Keratinocyte (primary cell): ENCODE data around the gene NAT16. TPM values are rescaled to one million over a fixed set of nuclear protein-coding genes. Genes with fewer than 3 reads are reported as not detected.

ENCODE experiments used
- DNase-seq: peaks from one replicate; pipeline ENCODE4 v3.0.0-alpha.2; 2011; ENCODE audit warnings: low read depth, missing footprints, low spot score
- FAIRE-seq: peaks from 2 replicates; lab custom pipeline; 2011; peaks lifted over from hg19 to GRCh38; lab: Jason Lieb, UNC
- H2AFZ ChIP-seq: 2 replicates; pipeline ENCODE4 v1.6.0; 2012; ENCODE audit warnings: low read length, control low read depth, inconsistent platforms; ENCODE audit not compliant: control insufficient read depth
- H3K27ac ChIP-seq: 2 replicates; pipeline ENCODE4 v1.5.1; 2011; ENCODE audit warnings: low read length; ENCODE audit not compliant: control insufficient read depth, insufficient read depth
- H3K27me3 ChIP-seq: 3 replicates; pipeline ENCODE4 v1.6.0; 2011; ENCODE audit warnings: low read length; ENCODE audit not compliant: control insufficient read depth, insufficient read depth; ENCODE audit errors: extremely low read depth
- H3K36me3 ChIP-seq, 2 experiments: 2 replicates in 1 of 2; 3 replicates in 1 of 2; pipeline ENCODE4 v1.5.1; 2011; ENCODE audit warnings: low read length in 2 of 2, mild to moderate bottlenecking in 1 of 2; ENCODE audit not compliant: control insufficient read depth in 2 of 2, insufficient read depth in 2 of 2; ENCODE audit errors: extremely low read depth in 1 of 2
- H3K4me1 ChIP-seq: 3 replicates; pipeline ENCODE4 v1.5.1; 2011; ENCODE audit warnings: low read length; ENCODE audit not compliant: control insufficient read depth, insufficient read depth; ENCODE audit errors: extremely low read depth
- H3K4me2 ChIP-seq: 3 replicates; pipeline ENCODE4 v1.6.0; 2011; ENCODE audit warnings: low read depth, low read length; ENCODE audit not compliant: control insufficient read depth, insufficient read depth; ENCODE audit errors: extremely low read depth
- H3K4me3 ChIP-seq, 3 experiments: fragments of 200-600 bp in 1 of 3; sonication (generic) in 1 of 3; 2 replicates in 2 of 3; 3 replicates in 1 of 3; pipeline ENCODE4 v1.5.1; 2011 to 2016; ENCODE audit warnings: low read length in 3 of 3, mild to moderate bottlenecking in 3 of 3, control low read depth in 2 of 3, inconsistent platforms in 1 of 3, low read depth in 1 of 3, mixed read lengths in 1 of 3, mixed run types in 1 of 3, moderate library complexity in 1 of 3; ENCODE audit not compliant: control insufficient read depth in 2 of 3, insufficient read depth in 2 of 3; ENCODE audit errors: extremely low read depth in 1 of 3
- H3K79me2 ChIP-seq: 2 replicates; pipeline ENCODE4 v1.6.0; 2012; ENCODE audit warnings: low read length; ENCODE audit not compliant: control insufficient read depth, insufficient read depth
- H3K9ac ChIP-seq: 3 replicates; pipeline ENCODE4 v1.6.0; 2011; ENCODE audit warnings: low read length; ENCODE audit not compliant: control insufficient read depth, insufficient read depth; ENCODE audit errors: extremely low read depth
- H3K9me1 ChIP-seq: 3 replicates; pipeline ENCODE4 v1.6.0; 2011; ENCODE audit warnings: low read length; ENCODE audit not compliant: control insufficient read depth, insufficient read depth; ENCODE audit errors: extremely low read depth
- H3K9me3 ChIP-seq: 2 replicates; pipeline ENCODE4 v1.5.1; 2012; ENCODE audit warnings: low read depth, low read length; ENCODE audit not compliant: control insufficient read depth
- H4K20me1 ChIP-seq: 3 replicates; pipeline ENCODE4 v1.6.0; 2011; ENCODE audit warnings: low read length; ENCODE audit not compliant: control insufficient read depth, insufficient read depth; ENCODE audit errors: extremely low read depth
- CTCF ChIP-seq, 3 experiments: IDR thresholded peaks in 1 of 3; conservative IDR thresholded peaks in 1 of 3; optimal IDR thresholded peaks in 1 of 3; 2 replicates in 2 of 3; 3 replicates in 1 of 3; pipeline versions ENCODE3 to v1.5.1; 2011; ENCODE audit warnings: low read length in 3 of 3, mild to moderate bottlenecking in 3 of 3, moderate library complexity in 2 of 3, control low read depth in 1 of 3, inconsistent platforms in 1 of 3; ENCODE audit not compliant: insufficient read depth in 2 of 3; ENCODE audit errors: extremely low read depth in 1 of 3
- EZH2 ChIP-seq: IDR thresholded peaks from one replicate; pipeline ENCODE4 v1.6.1; 2012; ENCODE audit warnings: inconsistent platforms, mild to moderate bottlenecking, low read length, moderate library complexity
- dilution Hi-C: fragments of 300-500 bp; cut with MboI; formaldehyde crosslinking; loops from one replicate; pipeline ENCODE4 v1.7.0; 2020; ENCODE audit warnings: low sequenced_read_pairs; ENCODE audit not compliant: extremely low pct_ligation_motif_present
- polyA plus RNA-seq, 5 experiments: library from polyadenylated mRNA; depleted of rRNA in 3 of 5; stranded (reverse) in 3 of 5; stranded (forward) in 1 of 5; unstranded in 1 of 5; fragments of >200 nt; gene quantifications; 1 replicate in 1 of 5; 2 replicates in 3 of 5; 3 replicates in 1 of 5; pipeline versions ENCODE4 v1.2.1 to v1.2.3, GENCODE V29; 2011 to 2012; ENCODE audit warnings: missing spikeins in 2 of 5, low read depth in 1 of 5, low replicate concordance in 1 of 5

Gene NAT16
- polyA plus RNA-seq, 1 donor (not counting 4 experiments of a cell fraction or from before 2014, with no cell fraction given), result not detected

- H2AFZ ChIP-seq, result no peak overlapping the region
- no peaks in the 10 kb centered on the region for H3K9me1 ChIP-seq
- dilution Hi-C loops, result no loop called here
- H3K36me3 ChIP-seq, result peaks cover 0 to 4% of the 10 kb centered on the region in 2 experiments
- peaks cover 31% of the 10 kb centered on the region for H3K27me3 ChIP-seq
- no peak for TF ChIP-seq EZH2
- no peak for TF ChIP-seq CTCF (optimal IDR thresholded peaks at IDR 0.05 in 1 of 3, IDR thresholded peaks at IDR 0.05 in 1 of 3, conservative IDR thresholded peaks at IDR 0.05 in 1 of 3; ENCODE audit: extremely low read depth in 1 of 3, insufficient read depth in 2 of 3, low read length in 3 of 3)
- H4K20me1 ChIP-seq, result no peaks in the 10 kb centered on the region
- H3K79me2 ChIP-seq, result no peaks in the 10 kb centered on the region
- DNase-seq (no peak), FAIRE-seq (no peak)
- no peak overlapping the region for H3K27ac ChIP-seq
- no peaks in the 10 kb centered on the region for H3K4me1 ChIP-seq
- no peak overlapping the region for H3K4me2 ChIP-seq
- no peaks in the 10 kb centered on the region for H3K9me3 ChIP-seq
- H3K9ac ChIP-seq, result no peak overlapping the region
- H3K4me3 ChIP-seq, result no peak overlapping the region
These were observed 22.5 kb upstream of the NAT16 start for GRCh38 chr7:101202603-101202918.

GRCh38 chr7:101201695-101202602 is 21.9 kb upstream of the NAT16 start:
- no peak for FAIRE-seq
- peak; percentile 68 for TF ChIP-seq EZH2
- TF ChIP-seq CTCF (optimal IDR thresholded peaks at IDR 0.05 in 1 of 3, IDR thresholded peaks at IDR 0.05 in 1 of 3, conservative IDR thresholded peaks at IDR 0.05 in 1 of 3; ENCODE audit: extremely low read depth in 1 of 3, insufficient read depth in 2 of 3, low read length in 3 of 3), result no peak
- Histone ChIP-seq H3K27me3 (peaks cover 31% of the 10 kb centered on the region), H3K4me1 (no peaks in the 10 kb centered on the region), H3K9me3 (no peaks in the 10 kb centered on the region), H3K4me3 (peak overlapping the region in 1 of 3 experiments; percentile 37), H3K27ac (no peak overlapping the region), H3K79me2 (no peaks in the 10 kb centered on the region), H3K4me2 (peak overlapping the region; percentile 27), H3K9ac (no peak overlapping the region), H2AFZ (no peak overlapping the region), H4K20me1 (no peaks in the 10 kb centered on the region), H3K36me3 (peaks cover 0 to 4% of the 10 kb centered on the region in 2 experiments), H3K9me1 (no peaks in the 10 kb centered on the region)
- dilution Hi-C loops, result no loop called here
- DNase-seq, result no peak
